OCI-LY1 (cell line): ENCODE results near the gene ATP8A2.

Source experiments
- EZH2 ChIP-seq: fragments of 200-600 bp; sonication (generic), shearing (Covaris generic); IDR thresholded peaks from 2 replicates; pipeline ENCODE4 v1.8.0; 2017; ENCODE audit warnings: borderline replicate concordance, mixed run types, mild to moderate bottlenecking, antibody characterized with exemption, low read length, moderate library complexity, mixed read lengths
- TF ChIP-seq, protein P1 (sequence below): fragments of 200-600 bp; sonication (generic), shearing (Covaris generic); IDR thresholded peaks from 2 replicates; pipeline ENCODE4 v1.5.1; 2017; ENCODE audit warnings: mild to moderate bottlenecking, antibody characterized with exemption, low read length, moderate library complexity, mixed read lengths

DNA sequence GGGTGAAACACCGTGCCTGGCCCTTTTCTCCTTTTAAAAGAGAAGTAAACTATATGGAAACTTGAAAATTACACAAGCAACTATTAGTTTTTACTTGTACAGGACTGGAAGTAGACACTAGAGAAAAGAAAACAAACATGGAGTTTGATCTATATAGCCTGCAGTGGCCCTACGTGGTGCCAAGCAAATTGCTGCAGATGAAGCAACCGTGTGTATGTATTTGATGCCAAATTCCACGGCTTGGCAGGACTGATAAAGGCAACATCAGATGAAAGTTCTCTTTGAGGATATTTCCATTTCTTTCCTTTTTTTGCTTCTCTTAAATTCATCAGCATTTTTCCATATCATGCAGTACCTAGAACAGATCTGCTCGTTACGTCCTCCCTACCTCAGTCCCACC lies 49.8 kb downstream of the ATP8A2 start:
- TF ChIP-seq, protein P1, sequence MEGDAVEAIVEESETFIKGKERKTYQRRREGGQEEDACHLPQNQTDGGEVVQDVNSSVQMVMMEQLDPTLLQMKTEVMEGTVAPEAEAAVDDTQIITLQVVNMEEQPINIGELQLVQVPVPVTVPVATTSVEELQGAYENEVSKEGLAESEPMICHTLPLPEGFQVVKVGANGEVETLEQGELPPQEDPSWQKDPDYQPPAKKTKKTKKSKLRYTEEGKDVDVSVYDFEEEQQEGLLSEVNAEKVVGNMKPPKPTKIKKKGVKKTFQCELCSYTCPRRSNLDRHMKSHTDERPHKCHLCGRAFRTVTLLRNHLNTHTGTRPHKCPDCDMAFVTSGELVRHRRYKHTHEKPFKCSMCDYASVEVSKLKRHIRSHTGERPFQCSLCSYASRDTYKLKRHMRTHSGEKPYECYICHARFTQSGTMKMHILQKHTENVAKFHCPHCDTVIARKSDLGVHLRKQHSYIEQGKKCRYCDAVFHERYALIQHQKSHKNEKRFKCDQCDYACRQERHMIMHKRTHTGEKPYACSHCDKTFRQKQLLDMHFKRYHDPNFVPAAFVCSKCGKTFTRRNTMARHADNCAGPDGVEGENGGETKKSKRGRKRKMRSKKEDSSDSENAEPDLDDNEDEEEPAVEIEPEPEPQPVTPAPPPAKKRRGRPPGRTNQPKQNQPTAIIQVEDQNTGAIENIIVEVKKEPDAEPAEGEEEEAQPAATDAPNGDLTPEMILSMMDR: no peak
- TF ChIP-seq EZH2: no peak
